GM03348 (cell line): ENCODE measurements around the gene GRID1.

Experiments
- DNase-seq: peaks from one replicate; pipeline ENCODE4 v3.0.0; 2012; ENCODE audit warnings: low spot score

The GRID1 gene

DNA sequence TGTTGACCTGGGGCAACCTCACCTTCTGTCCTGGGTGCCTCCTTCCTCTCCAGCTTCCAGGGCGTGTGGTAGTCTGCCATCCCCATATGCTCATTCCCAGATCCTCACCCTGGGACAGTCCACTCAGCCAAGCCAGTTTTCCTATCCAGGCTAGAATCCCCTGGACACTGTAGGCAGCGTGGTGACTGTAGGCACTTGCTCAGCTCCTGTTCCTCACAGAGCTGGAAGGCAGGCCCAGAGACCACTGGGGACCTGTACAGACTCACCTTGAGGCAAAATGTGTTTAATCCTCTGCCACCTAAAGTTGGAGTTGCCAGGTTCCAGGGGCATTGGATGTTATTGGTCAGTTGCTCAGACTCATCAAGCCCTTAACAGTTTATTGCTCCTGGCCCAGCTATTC is 2.4 kb upstream of the GRID1 start:
- DNase-seq: no peak

DNA sequence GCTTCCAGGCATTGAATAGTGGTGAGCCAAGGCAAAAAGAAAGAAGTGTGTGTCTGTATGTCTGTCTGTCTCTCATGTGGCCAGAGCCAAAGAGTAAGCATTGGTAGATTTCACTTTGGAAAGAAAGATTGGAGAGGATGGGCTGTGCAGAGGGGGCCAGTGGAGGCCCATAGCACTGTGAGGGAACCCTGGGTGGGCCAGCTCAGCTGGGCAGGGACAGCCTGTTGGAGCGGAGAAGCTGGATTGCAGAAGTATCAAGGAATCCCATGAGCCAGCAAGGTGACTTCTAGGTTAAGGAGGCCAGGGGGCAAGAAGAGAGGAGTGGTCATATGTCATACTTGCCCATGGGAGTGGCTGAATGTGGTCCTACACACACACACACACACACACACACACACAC is 1.5 kb upstream of the GRID1 start:
- no peak for DNase-seq

DNA sequence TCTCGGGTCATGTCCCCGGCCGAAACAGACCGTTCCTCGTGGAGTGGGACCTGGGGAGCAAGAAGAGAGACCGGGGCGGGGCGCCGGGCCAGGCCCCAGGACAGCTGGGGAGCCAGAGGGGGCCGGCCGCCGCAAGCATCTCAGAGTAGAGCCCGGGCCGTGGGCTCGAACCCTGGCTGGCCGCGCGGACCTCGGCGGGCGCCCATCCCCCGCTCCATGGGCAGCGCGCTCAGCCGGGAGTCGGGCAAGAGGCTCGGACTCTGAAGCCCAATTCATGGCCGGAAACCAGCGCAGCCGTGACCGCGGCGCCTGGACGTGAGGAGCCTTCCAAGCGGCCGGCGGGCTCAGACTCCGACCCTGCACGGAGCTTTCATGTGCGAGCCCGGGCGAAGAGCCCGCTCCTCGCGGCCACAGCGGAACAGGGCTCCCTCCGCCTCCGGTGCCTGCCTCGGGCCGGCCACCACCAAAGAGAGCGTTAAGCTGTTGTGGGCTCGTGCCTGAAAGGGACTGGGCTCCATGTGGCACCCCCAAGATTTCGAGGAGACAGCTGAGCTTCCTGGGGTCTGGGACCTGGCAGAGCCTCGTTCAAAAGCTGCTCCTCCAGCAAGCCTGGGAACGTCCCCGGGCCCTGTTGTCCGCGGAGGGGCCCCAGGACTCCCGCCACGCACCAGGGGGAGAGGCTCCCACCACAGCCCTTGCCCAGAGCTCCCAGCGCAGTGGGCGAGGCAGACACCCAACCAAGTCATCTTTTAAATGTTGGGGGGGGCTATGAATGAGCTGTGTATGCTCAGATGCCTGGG is 757 bp upstream of the GRID1 start:
- DNase-seq: no peak

DNA sequence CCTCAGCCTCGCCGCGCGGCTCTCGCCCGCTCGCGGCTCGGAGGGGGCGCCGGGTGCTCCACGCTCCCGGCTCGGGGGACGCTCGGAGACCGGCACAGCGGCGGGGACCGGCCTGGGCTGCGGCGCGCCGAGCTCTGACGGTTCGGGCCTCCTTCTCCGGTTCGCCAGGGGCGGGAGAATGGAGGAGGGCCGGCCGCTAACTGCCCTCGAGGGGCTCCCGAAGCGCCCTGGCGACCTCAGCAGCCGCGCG is 232 bp upstream of the GRID1 start:
- DNase-seq: no peak

DNA sequence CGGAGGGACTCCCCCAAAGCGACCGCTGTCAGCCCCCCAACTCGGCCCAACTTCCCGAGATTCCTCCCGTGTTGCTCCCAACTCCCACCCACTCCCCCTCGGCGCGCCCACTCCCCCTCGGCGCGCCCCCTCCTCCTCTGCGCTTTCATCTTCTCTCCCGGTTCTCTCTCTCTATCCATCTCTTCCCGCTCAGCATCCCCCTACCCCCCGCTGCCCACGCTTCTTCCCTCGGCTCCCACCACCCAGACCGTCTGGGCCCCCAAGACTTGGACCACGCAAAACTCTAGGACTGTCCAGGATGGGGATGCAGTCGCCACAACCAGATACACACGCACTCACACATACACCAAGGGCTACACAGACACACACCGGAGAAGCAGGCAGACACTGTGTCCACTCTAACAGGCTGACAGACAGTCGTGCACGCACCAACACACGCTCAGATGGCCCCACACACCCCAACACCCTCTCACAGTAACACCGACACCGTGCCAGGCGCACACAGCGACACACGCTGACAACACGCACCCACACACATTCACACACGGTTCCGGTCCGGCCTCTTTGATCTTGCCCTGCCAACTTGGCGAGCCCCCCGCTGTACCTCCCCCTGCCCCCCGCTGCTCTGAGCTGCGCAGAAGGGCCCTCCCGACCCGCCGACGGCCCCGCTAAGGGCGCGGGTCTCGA is 1.1 kb downstream of the GRID1 start:
- DNase-seq: no peak

DNA sequence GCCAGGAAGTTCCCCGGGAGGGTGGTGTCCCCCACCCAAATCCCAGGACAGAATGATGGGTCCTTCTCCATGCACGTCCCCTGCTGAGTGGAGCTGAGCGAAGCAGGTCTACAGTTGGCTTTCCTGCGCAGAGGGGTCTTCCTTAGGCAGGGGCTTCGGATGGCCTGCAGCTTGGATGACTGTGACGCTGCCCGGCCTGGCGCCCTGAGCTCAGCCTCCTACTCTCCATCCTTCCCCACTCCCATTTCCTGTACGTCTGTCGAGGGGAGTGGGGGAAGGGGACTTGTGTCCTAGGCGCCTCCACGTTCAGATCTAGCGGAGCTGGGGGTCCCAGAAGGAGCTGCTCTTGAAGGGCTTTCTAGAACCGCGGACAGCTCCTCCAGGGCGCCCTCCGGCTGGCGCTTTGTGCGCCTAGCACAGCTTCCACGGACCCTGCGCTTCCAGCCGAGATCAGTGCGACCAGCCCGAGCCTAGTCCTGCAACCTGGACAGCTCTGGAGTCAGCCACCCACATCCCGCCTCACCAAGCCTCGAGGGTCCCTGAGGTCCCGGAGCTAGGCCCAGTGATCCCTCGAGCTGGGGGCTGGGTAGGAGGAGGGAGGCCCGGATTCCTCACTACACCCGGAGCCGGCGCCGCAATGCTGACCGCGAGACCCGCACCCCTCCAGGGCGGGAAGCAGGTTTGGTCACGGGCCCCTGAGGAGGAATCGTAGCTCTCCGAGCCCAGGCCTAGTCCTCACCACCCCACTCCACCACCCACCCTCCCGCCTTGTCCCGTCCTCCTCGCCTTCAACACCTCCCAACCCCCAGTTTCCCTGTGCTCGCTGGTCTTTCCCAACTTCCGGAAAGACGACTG is 1.9 kb downstream of the GRID1 start:
- no peak for DNase-seq

DNA sequence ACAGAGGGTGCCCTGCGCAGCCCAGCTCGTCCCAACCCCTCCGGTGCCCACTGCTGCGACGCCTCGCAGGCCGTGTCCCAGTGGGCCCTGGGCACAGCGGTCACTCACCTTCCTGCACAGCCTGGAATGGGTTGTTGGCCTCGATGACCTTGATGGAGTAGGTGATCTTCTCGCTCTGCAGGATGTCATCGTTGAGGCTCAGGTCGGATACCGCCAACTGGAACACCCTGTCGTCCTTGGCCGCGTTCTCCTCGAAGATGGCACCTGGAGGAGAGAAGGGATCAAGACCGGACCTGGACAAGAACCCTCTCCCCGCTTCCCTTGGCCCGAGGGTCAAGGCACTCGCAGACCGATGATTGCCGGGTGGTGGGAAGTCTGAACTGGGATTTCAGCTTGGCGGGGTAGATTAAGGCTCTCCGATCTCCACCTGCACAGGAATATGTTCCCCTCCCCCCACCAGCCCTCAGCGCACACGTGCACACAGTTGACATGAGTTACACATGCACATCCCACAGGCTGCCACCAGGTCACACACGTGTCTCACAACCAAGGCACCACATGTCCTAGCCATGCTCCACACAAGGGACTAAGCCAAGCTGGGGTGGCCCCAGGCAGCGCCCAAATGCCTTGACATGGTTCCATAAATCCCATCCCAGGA is 2.6 kb downstream of the GRID1 start:
- no peak for DNase-seq

DNA sequence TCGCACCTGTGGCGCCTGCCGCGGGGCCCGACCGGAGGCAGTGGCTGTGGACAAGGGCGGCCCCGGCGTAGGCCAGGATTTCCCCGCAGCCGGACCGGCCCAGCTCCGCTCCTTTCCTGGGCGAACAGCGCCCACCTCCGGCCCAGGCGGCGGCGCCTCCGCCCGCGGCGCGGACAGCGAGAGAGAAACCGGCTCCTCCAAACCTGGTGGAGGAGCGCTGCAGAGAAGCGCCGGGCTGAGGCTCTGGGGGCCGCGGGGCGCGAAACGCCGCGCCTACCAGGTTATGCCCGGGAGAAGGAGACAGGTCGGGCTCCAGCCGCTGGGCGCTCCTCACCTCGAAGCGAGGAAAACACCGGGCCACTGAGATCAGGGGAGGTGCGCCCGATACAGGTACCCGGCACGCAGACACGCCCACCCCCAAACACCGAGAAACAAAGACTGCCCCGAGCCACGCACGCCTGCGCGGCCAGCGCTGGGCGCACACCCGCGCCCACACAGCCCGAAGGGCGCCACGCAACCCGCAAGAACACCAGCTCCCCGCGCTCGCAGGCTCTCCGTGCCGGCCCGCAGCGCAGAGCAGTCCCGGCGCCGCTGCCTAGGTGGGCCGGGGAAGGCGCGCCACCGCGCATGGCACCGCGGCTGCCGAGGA is 3.3 kb downstream of the GRID1 start:
- DNase-seq: no peak

DNA sequence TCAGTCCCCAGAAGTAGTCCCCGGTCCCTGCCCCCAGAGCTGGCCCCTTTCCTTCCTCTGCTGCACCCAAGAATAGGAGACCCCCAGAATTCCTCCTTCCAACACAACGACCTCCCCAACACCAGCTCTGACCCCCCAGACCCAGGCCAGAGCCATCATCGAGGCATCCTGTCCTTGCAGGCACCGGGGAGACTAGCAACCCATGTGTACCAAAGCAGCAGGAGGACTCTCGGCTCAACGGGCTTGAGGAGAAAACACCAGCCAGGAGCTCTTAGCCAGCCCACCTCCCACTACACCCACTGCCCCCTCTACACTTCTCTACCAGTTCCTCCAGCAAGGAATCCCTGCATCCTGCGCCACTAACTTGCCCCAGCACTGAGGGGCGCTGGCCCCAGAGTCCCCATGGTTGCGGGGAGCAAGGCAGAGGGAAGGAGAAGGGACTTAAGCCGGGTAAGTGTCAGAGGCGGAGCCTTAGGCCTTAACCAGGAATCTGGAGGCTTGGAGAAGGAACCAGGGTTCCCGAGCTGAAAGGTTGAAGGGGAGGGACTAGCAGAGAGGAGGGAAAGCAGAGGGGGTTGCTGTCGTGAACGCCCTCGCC is 3.9 kb downstream of the GRID1 start:
- no peak for DNase-seq

DNA sequence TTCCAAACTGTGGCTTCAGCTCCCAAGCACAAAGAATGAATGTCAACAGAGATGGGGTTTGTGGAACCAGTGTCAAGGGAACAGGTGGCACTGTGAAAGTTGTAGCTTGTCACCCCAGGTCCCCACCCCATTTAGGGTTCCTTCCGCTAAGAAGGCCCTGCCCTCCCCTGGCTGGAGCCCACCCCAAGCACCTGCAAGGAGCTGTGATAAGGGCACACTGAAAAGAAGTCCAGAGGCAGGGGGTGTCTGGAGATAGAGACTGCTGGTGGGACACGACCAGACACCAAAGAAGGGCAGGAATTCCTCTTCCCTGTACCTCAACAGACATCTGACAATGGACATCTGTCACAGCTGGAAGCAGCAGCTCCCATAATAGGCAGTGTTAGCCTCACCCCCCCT is 4.5 kb downstream of the GRID1 start:
- DNase-seq: no peak

DNA sequence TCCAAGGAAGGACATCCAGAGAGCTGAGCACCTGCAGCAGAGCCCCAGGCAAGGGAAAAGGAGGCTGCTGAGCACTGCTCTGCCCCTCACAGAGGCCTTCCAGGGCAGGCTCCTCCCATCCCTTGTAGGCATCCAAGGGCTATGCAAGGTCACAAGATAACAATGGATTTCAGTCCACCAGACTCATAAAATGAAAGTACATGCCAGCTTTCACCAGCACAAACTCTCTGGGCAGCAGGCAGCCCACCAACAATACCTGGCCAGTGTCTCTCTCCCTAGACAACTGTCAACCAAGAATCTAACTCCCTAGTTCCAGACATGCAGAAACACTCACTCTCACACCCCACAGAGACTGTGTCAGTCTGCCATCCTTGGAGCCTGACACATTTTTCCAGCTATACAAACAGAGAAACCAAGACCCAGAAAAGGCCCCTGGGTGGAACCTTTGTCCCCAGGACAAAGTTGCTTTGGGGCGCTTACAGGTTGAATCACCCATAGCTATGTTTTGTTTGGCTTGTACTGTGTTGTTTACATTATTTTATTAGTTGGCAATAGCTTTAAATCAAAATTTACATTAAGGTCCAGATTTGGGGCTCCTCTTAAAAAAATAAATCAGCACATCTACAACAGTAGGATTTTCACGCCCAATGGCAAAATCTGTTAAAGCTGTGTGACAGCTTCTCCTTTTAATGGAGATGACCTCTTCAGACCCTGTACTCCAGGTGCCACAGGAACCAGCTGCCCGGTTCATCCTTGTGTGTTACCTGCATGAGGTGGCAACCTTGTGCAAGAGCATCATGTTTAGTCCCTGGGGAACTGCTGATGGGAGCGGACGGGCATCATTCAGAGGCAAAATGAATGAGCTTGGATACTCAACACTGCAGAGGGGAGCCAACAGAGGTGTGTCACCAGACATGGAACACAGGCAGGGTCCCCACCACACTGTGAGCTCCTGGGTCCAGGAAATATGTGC is 5.2 kb downstream of the GRID1 start:
- no peak for DNase-seq

DNA sequence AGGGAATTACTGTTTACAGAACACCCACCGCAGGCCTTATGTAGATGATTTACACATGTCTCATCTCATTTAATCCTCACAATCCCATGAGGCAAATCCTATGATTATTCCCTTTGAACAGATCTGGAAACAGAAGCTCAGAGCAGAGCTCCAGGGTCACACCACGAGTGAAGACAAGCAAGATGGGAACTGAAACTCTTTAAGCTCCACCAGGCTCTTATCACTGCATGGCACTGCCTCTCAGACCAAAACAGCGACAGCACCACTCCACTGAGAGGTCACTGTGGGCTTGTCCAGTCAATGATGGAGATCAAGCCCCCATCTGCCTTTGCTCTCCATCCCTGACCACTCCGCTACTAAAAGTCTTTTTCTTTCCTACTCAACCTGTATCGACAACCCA is 5.9 kb downstream of the GRID1 start:
- DNase-seq: no peak

DNA sequence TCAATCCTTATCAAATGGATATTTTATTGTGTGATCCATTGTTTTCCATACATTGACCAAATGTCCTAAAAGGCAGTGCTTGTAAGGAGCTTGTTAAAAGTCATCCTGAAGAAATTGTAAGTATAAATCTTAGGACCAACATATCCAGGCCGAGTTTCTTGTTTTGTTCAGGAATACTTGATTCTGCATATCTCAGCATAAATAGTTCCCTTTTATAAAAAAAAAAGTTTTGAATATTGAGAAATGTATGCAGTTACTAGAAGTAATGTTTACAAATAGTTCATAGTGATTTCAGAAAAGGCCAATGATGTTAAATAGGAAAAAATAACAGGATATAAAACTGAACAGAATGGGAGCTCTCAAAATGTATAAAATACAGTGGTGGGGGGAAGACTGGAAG is 6.6 kb downstream of the GRID1 start:
- no peak for DNase-seq

DNA sequence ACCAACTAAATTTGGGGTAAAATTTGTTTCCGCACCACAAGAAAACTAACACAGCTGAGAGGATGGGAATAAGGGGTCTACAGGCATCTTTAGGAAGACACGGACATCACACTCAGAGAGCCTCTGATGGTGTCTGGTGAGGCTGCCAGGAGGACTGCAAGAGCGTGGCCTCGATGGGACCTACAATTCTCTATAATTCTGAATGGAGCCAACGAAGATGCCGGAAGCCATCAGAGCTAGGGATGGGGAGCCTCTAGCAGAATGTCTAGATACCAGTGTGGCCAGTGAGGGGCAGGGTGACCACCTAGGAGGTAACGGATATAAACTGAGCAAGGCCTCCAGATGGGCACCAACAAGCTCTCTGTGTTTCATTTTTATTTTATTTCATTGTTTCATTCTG is 7.5 kb downstream of the GRID1 start:
- no peak for DNase-seq

DNA sequence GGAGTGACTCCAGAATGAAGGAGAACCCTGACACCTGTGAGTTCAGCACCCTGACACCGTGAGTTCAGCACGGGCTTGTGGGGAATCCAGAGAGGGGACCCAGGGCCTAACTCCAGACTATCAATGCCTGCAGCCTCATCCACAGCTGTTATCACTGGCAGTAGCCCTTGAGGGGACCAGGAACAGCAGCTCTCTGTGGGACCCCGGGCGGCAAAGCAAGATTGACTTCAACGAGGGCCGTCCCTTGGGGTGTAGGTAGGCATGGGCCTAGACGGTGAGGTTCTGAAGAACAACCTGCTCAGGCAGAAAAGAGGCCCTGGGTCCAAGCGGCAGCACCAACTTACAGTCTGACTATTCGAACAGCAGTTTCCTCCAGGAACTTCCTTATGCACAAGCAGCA is 8.9 kb downstream of the GRID1 start:
- no peak for DNase-seq

DNA sequence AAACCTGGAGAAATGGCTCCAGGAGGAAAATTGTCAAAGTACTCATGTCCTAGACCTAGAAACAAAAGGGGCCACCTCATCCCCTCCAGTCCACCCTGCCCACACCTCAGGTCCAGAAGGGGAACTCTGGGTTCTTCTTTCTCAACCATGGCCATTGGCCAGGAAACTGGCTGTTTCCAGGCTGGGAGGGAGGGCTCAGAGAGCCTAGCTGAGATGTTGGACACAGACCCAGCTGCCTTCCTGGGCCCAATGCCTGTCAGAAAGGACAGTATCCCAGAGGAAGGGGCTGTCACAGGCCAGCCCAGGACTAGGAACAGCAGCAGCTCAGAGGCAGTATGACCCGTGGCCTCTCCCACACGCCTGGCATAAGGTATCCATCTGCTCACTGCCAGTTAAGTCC is 9.6 kb downstream of the GRID1 start:
- DNase-seq: no peak

DNA sequence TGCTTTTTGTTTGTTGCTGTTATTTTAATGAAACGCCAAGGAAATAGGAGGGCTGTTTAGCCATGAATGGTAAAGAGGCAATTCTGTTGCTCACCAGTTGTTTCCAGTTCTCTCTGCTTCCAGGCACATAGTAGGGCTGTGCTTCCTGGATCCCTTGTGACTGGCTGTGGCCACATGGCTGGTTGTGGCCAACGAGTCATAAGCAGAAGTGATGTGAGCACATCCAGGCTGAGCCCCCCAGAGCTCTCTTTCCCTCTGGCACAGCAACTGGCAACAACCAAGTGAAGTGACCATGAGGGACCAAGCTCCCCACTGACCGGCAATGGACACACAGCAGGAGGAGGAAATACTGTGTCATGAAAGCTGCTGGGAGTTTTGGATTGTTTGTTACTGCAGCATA is 10.3 kb downstream of the GRID1 start:
- no peak for DNase-seq

DNA sequence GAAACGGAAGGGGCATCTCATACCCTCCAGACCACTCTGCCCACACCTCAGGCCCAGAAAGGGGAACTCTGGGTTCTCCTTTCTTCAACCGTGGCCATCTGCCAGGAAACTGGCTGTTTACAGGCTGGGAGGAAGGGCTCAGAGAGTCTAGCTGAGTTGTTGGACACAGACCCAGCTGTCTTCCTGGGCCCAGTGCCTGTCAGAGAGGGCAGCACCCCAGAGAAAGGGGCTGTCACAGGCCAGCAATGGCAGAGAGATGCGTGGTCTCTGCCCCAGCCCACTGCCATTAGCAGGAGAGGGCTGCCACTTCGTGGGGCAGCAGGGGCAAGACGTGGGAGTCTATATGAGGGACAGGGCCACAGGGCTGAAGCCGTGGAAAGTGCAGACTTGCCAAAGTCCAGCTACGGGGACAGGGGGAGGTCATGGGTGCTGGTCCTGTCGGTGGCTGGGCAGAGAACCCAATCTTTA is 11.0 kb downstream of the GRID1 start:
- DNase-seq: no peak

DNA sequence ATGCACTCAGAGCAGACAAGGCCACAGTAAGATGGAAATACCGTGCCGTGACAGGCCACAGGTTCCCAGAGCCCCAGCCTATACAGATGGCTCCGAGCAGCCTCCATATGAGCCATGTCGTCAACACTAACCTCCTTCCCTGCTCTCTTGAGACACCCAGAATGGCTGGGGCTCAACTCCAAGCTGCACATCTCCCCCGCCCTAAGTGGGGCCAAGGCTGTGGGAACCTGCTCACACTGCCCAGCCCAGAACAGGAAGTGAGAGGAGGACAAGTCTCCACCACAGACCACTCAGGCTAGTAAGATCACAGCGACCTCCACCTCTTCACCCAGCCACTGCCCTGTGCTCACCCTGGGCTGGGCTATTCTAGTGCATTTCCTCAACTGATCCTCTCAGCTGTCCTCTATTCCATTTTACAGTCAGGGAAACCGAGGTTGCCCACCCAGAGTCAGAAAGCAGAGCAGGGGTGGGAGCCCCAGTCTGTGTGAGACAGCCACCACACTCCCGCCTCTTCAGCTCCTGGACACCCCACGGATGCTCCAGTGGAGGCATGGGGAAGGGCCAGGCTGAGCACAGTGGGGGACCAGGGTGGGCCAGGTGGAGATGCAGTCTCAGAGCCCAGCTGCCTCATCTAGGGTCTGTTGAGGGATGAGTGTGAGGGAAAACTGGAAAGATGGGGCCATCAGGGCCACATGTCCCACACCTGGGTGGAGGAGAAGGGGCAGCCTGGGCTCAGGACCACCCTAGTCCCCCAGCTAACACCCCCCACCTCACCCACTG is 11.6 kb downstream of the GRID1 start:
- no peak for DNase-seq
